ENCODE data around the gene GRHL1. TPM values are rescaled to one million over a fixed set of nuclear protein-coding genes. Genes with fewer than 3 reads are reported as not detected.

Gene GRHL1
- total RNA-seq, 1 donor = 1.3 TPM

DNA sequence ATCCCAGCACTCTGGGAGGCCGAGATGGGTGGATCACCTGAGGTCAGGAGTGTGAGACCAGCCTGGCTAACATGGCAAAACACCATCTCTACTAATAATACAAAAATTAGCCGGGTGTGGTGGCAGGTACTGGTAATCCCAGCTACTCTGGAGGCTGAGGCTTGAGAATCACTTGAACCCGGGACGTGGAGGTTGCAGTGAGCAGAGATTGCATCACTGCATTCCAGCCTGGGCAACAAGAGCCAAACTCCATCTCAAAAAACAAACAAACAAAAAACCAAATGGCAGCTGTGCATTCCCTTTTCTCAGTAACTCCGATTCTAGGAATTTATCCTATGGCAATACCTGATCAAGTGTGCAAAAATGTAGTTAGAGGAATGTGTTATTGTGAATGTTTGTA, 4.7 kb upstream of the GRHL1 start:
- H3K4me3 ChIP-seq (ENCODE audit: low read depth, low read length) = no peak overlapping the region
- DNase-seq (ENCODE audit: low read depth) = no peak
- TF ChIP-seq, protein P1, sequence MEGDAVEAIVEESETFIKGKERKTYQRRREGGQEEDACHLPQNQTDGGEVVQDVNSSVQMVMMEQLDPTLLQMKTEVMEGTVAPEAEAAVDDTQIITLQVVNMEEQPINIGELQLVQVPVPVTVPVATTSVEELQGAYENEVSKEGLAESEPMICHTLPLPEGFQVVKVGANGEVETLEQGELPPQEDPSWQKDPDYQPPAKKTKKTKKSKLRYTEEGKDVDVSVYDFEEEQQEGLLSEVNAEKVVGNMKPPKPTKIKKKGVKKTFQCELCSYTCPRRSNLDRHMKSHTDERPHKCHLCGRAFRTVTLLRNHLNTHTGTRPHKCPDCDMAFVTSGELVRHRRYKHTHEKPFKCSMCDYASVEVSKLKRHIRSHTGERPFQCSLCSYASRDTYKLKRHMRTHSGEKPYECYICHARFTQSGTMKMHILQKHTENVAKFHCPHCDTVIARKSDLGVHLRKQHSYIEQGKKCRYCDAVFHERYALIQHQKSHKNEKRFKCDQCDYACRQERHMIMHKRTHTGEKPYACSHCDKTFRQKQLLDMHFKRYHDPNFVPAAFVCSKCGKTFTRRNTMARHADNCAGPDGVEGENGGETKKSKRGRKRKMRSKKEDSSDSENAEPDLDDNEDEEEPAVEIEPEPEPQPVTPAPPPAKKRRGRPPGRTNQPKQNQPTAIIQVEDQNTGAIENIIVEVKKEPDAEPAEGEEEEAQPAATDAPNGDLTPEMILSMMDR (IDR thresholded peaks at IDR 0.05; ENCODE audit: insufficient read depth, low read length) = no peak

DNA sequence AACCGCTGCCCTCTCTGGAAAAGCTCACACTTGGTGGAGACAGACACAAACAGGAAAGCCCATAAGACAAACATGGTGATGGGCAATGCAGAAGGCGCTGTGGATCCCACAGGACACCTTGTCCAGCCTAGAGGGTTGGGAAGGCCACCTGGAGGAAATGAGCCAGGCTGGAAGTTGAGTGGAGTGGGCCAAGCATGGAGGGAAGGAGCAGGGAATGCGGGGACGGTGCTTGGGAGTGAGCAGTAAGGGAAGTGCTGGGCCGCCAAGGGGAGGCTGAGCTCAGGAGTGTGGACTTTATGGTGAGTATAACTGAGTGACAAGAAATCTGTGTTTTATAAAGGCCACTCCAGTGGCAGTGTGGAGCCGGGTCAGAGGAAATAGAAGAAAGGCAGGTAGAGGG, 2.8 kb upstream of the GRHL1 start:
- TF ChIP-seq, protein P1 (IDR thresholded peaks at IDR 0.05; ENCODE audit: insufficient read depth, low read length) = no peak
- no peak overlapping the region for H3K4me3 ChIP-seq (ENCODE audit: low read depth, low read length)
- no peak for DNase-seq (ENCODE audit: low read depth)

DNA sequence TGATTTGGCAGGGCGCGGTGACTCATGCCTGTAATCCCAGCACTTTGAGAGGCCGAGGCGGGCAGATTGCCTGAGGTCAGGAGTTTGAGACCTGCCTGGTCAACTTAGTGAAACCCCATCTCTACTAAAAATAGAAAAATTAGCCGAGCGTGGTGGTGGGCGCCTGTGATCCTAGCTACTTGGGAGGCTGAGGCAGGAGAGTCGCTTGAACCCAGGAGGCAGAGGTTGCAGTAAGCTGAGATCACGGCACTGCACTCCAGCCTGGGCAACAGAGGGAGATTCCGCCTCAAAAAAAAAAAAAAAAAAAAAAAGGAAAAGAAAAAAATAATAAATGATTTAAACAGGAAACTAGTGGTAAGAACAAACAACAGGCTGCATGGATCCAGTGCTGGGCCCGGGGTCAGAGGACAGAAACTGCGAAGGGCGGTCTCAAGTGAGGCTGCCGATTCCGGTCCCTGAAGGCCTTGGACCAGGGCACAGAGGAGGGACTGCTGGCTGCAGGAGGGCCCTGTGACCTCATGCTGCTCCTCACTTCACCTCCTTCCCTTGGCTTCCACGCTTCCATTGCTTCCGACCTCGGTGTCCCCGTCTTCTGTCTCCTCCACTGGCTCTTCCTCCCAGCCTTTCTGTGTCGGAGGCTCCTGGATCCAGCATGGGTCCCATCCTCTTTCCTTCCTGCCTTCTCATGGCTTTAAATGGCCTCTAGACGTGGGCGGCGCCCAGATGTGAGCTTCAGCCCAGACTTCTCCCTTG, 2.1 kb upstream of the GRHL1 start:
- DNase-seq (ENCODE audit: low read depth) = no peak
- H3K4me3 ChIP-seq (ENCODE audit: low read depth, low read length) = no peak overlapping the region
- TF ChIP-seq, protein P1 (IDR thresholded peaks at IDR 0.05; ENCODE audit: insufficient read depth, low read length) = no peak

DNA sequence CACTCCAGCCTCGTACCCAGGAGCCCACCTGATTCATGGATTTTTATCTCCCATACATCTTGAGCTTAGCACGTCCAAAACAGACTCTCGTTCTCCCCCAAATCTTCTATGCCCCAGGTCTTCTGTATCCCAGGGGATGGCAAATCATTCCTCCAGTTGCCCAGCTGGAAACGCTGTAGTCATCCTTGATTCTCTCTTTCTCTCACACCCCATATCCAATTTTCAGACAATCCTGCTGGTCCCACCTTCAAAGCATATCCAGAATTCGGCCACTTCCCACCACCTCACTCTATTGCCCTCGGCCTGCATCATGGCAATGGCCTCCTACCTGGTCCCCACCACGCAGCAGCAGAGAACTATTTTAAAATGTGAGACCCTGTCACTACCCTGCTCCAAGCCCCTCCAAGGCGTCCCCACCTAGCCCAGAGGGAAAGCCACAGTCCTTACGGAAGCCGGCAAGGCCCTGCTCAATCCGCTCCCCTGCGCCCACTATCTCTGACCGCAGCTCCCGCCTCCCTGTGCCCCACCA, 1.4 kb upstream of the GRHL1 start:
- no peak for DNase-seq (ENCODE audit: low read depth)
- no peak overlapping the region for H3K4me3 ChIP-seq (ENCODE audit: low read depth, low read length)
- TF ChIP-seq, protein P1 (IDR thresholded peaks at IDR 0.05; ENCODE audit: insufficient read depth, low read length) = no peak

DNA sequence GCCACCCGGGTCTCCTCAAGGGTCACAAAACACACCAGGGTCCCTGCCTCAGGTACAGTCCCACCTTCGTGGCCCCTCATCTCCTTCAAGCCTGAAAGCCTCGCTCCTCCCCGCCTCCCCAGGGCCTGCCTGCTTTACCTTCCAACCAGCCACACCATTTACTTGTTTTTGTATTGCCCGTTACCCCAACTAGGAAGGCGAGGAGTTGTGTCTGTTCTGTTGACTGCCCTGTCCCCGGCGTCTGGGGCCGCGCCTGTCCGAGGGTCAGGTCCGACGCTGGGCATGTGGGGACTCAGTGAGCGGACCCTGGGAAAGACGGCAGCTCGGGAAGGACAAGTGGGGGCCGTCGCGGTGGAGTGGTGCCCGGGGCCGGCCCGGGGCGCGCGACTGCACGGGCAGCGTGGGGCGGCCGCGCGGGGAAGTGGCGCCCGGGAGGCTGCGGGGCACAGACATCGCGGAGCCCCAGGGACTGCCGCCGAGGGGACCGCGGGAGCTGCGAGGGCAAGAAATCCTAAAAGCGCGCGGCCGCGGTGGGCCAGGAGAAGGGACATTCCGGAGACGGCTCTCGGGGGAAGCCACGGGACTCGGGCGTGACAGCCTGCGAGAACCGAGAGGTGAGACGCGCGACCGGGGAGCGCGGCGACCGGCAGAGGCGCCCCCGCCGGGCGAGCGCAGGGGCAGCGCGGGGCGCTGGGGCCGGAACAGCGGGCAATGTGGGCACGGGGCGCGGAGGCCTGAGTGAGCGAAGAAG, 797 bp upstream of the GRHL1 start:
- TF ChIP-seq, protein P1 (IDR thresholded peaks at IDR 0.05; ENCODE audit: insufficient read depth, low read length) = no peak
- no peak for DNase-seq (ENCODE audit: low read depth)

DNA sequence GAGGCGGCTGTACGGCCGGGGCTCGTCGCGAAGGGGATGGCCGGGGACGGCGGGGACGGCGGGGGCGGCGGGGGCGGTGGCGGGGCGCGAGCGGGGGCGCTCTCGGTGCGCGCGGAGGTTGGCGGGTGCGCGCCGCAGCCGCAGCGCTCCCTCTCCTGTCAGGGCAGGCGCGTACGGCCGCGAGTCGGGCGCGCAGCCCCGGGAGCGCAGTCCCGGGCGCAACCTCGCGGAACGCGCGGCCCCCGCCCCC, 296 bp upstream of the GRHL1 start:
- no peak for DNase-seq (ENCODE audit: low read depth)
- peak overlapping the region; percentile 63 for H3K4me3 ChIP-seq (ENCODE audit: low read depth, low read length)
- TF ChIP-seq, protein P1 (IDR thresholded peaks at IDR 0.05; ENCODE audit: insufficient read depth, low read length) = no peak

More for the DNA sequence above, 797 bp upstream of the GRHL1 start:
- peak overlapping the region; percentile 63 for H3K4me3 ChIP-seq (ENCODE audit: low read depth, low read length)

Data from fibroblast of the aortic adventitia (primary cell).